ENCODE measurements around the gene ZFPM1. TPM values are rescaled to one million over a fixed set of nuclear protein-coding genes. Genes with fewer than 3 reads are reported as not detected.

The ZFPM1 gene
- total RNA-seq, 1 donor from 2014 or later: 5.6 TPM

GRCh38 chr16:88489163-88489741 lies 36.2 kb downstream of the ZFPM1 start:
- Histone ChIP-seq H3K4me3 (no peak overlapping the region), H3K27ac (no peak overlapping the region), H3K36me3 (no peaks in the 10 kb centered on the region), H3K9me3 (no peaks in the 10 kb centered on the region), H3K4me1 (no peaks in the 10 kb centered on the region), H3K27me3 (ENCODE audit: low read depth) (no peaks in the 10 kb centered on the region)
- no peak for ATAC-seq
- DNase-seq: no peak
- intact Hi-C loops (cut with DNase I): no loop called here
- no peak for TF ChIP-seq CTCF (IDR thresholded peaks at IDR 0.05)

- H3K4me3 ChIP-seq: no peak overlapping the region
- intact Hi-C loops (cut with DNase I): no loop called here
- ATAC-seq (no peak), DNase-seq (no peak)
- no peaks in the 10 kb centered on the region for H3K27me3 ChIP-seq (ENCODE audit: low read depth)
- no peak for TF ChIP-seq CTCF (IDR thresholded peaks at IDR 0.05)
- no peaks in the 10 kb centered on the region for H3K36me3 ChIP-seq
- no peak overlapping the region for H3K27ac ChIP-seq
- H3K4me1 ChIP-seq: no peaks in the 10 kb centered on the region
- H3K9me3 ChIP-seq: no peaks in the 10 kb centered on the region
Observed at GRCh38 chr16:88491001-88491559, 38.0 kb downstream of the ZFPM1 start.

- Histone ChIP-seq H3K36me3 (no peaks in the 10 kb centered on the region), H3K4me3 (no peak overlapping the region), H3K27ac (no peak overlapping the region), H3K27me3 (ENCODE audit: low read depth) (no peaks in the 10 kb centered on the region), H3K9me3 (no peaks in the 10 kb centered on the region), H3K4me1 (no peaks in the 10 kb centered on the region)
- DNase-seq (no peak), ATAC-seq (no peak)
- intact Hi-C loops (cut with DNase I): no loop called here
- no peak for TF ChIP-seq CTCF (IDR thresholded peaks at IDR 0.05)
Observed at GRCh38 chr16:88491560-88492310, 38.7 kb downstream of the ZFPM1 start.

- ATAC-seq: no peak
- Histone ChIP-seq H3K36me3 (no peaks in the 10 kb centered on the region), H3K9me3 (no peaks in the 10 kb centered on the region), H3K4me3 (no peak overlapping the region), H3K27me3 (ENCODE audit: low read depth) (no peaks in the 10 kb centered on the region), H3K27ac (no peak overlapping the region), H3K4me1 (peaks cover under 1% of the 10 kb centered on the region)
- TF ChIP-seq CTCF (IDR thresholded peaks at IDR 0.05): no peak
- no peak for DNase-seq
- intact Hi-C loops (cut with DNase I): no loop called here
Observed at GRCh38 chr16:88493879-88494278, 40.8 kb downstream of the ZFPM1 start.

- no peak for DNase-seq
Observed at GRCh38 chr16:88494335-88495154, 41.5 kb downstream of the ZFPM1 start.

More at GRCh38 chr16:88494335-88495154, 41.5 kb downstream of the ZFPM1 start:
- Histone ChIP-seq H3K4me1 (peaks cover 7% of the 10 kb centered on the region), H3K4me3 (no peak overlapping the region), H3K27ac (no peak overlapping the region), H3K9me3 (no peaks in the 10 kb centered on the region), H3K36me3 (no peaks in the 10 kb centered on the region), H3K27me3 (ENCODE audit: low read depth) (no peaks in the 10 kb centered on the region)
- ATAC-seq: no peak
- no peak for TF ChIP-seq CTCF (IDR thresholded peaks at IDR 0.05)
- intact Hi-C loops (cut with DNase I): no loop called here

Measured in lower lobe of right lung (tissue), 2 donors.